ENCODE results near the gene SEMA3B. TPM values are rescaled to one million over a fixed set of nuclear protein-coding genes. Genes with fewer than 3 reads are reported as not detected.
"Not testable (repeated sequence)": the region's sequence is repeated elsewhere in the genome, so short reads cannot be mapped to it uniquely, and the experiment has no call there.

Gene SEMA3B
- polyA plus RNA-seq, 1 donor (not counting 4 experiments of a cell fraction or from before 2014, with no cell fraction given), result 0.58 TPM

GRCh38 chr3:50303013-50303815 lies 34.3 kb downstream of the SEMA3B start, which contains the start of gene HYAL1:
Gene HYAL1, minus strand, starts transcription at chr3:50303574. Its CDS starts 618 bp downstream, at chr3:50302956.
- no peak for DNase-seq (ENCODE audit: low read depth, low spot score)
- Histone ChIP-seq H3K27me3 (ENCODE audit: control insufficient read depth, extremely low read depth, insufficient read depth, low read length) (no peaks in the 10 kb centered on the region), H3K4me3 (ENCODE audit: control insufficient read depth in 2 of 3, extremely low read depth in 1 of 3, insufficient read depth in 2 of 3, low read depth in 1 of 3, low read length in 3 of 3) (peak within 1 kb of the TSS in 2 of 3 experiments; percentile 11 to 14), H3K9me3 (ENCODE audit: control insufficient read depth, low read depth, low read length) (no peaks in the 10 kb centered on the region), H2AFZ (ENCODE audit: control insufficient read depth, low read length) (no peak within 1 kb of the TSS), H3K36me3 (ENCODE audit: control insufficient read depth in 2 of 2, extremely low read depth in 1 of 2, insufficient read depth in 2 of 2, low read length in 2 of 2) (no peaks in the 10 kb centered on the region), H3K79me2 (ENCODE audit: control insufficient read depth, insufficient read depth, low read length) (peaks cover 8% of the 10 kb centered on the region), H4K20me1 (ENCODE audit: control insufficient read depth, extremely low read depth, insufficient read depth, low read length) (no peaks in the 10 kb centered on the region), H3K4me1 (ENCODE audit: control insufficient read depth, extremely low read depth, insufficient read depth, low read length) (peaks cover 36% of the 10 kb centered on the region), H3K9me1 (ENCODE audit: control insufficient read depth, extremely low read depth, insufficient read depth, low read length) (peaks cover 3% of the 10 kb centered on the region), H3K4me2 (ENCODE audit: control insufficient read depth, extremely low read depth, insufficient read depth, low read depth, low read length) (peak within 1 kb of the TSS; percentile 37), H3K27ac (ENCODE audit: control insufficient read depth, insufficient read depth, low read length) (peak within 1 kb of the TSS; percentile 60), H3K9ac (ENCODE audit: control insufficient read depth, extremely low read depth, insufficient read depth, low read length) (peak within 1 kb of the TSS; percentile 41)
- TF ChIP-seq, protein P1, sequence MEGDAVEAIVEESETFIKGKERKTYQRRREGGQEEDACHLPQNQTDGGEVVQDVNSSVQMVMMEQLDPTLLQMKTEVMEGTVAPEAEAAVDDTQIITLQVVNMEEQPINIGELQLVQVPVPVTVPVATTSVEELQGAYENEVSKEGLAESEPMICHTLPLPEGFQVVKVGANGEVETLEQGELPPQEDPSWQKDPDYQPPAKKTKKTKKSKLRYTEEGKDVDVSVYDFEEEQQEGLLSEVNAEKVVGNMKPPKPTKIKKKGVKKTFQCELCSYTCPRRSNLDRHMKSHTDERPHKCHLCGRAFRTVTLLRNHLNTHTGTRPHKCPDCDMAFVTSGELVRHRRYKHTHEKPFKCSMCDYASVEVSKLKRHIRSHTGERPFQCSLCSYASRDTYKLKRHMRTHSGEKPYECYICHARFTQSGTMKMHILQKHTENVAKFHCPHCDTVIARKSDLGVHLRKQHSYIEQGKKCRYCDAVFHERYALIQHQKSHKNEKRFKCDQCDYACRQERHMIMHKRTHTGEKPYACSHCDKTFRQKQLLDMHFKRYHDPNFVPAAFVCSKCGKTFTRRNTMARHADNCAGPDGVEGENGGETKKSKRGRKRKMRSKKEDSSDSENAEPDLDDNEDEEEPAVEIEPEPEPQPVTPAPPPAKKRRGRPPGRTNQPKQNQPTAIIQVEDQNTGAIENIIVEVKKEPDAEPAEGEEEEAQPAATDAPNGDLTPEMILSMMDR (optimal IDR thresholded peaks at IDR 0.05 in 1 of 3, IDR thresholded peaks at IDR 0.05 in 1 of 3, conservative IDR thresholded peaks at IDR 0.05 in 1 of 3; ENCODE audit: extremely low read depth in 1 of 3, insufficient read depth in 2 of 3, low read length in 3 of 3), result peak in 2 of 3 experiments; percentile 12 to 26
- no peak for TF ChIP-seq EZH2 (IDR thresholded peaks at IDR 0.05; ENCODE audit: low read length)
- peak; percentile 13 for FAIRE-seq
- dilution Hi-C loops (cut with MboI; ENCODE audit: extremely low pct_ligation_motif_present, low sequenced_read_pairs), result no loop called here

GRCh38 chr3:50304601-50305000 lies 35.7 kb downstream of the SEMA3B start:
- Histone ChIP-seq H3K27me3 (ENCODE audit: control insufficient read depth, extremely low read depth, insufficient read depth, low read length) (no peaks in the 10 kb centered on the region), H3K36me3 (ENCODE audit: control insufficient read depth in 2 of 2, extremely low read depth in 1 of 2, insufficient read depth in 2 of 2, low read length in 2 of 2) (no peaks in the 10 kb centered on the region), H2AFZ (ENCODE audit: control insufficient read depth, low read length) (no peak overlapping the region), H3K4me1 (ENCODE audit: control insufficient read depth, extremely low read depth, insufficient read depth, low read length) (peaks cover 33% of the 10 kb centered on the region), H3K9me1 (ENCODE audit: control insufficient read depth, extremely low read depth, insufficient read depth, low read length) (peaks cover 2% of the 10 kb centered on the region), H3K9ac (ENCODE audit: control insufficient read depth, extremely low read depth, insufficient read depth, low read length) (peak overlapping the region; percentile 1), H3K79me2 (ENCODE audit: control insufficient read depth, insufficient read depth, low read length) (peaks cover 3% of the 10 kb centered on the region), H3K9me3 (ENCODE audit: control insufficient read depth, low read depth, low read length) (no peaks in the 10 kb centered on the region), H3K4me3 (ENCODE audit: control insufficient read depth in 2 of 3, extremely low read depth in 1 of 3, insufficient read depth in 2 of 3, low read depth in 1 of 3, low read length in 3 of 3) (no peak overlapping the region), H3K4me2 (ENCODE audit: control insufficient read depth, extremely low read depth, insufficient read depth, low read depth, low read length) (no peak overlapping the region), H4K20me1 (ENCODE audit: control insufficient read depth, extremely low read depth, insufficient read depth, low read length) (no peaks in the 10 kb centered on the region), H3K27ac (ENCODE audit: control insufficient read depth, insufficient read depth, low read length) (peak overlapping the region; percentile 73)
- TF ChIP-seq, protein P1 (optimal IDR thresholded peaks at IDR 0.05 in 1 of 3, IDR thresholded peaks at IDR 0.05 in 1 of 3, conservative IDR thresholded peaks at IDR 0.05 in 1 of 3; ENCODE audit: extremely low read depth in 1 of 3, insufficient read depth in 2 of 3, low read length in 3 of 3), result no peak
- no peak for TF ChIP-seq EZH2 (IDR thresholded peaks at IDR 0.05; ENCODE audit: low read length)
- dilution Hi-C loops (cut with MboI; ENCODE audit: extremely low pct_ligation_motif_present, low sequenced_read_pairs), result no loop called here
- DNase-seq (ENCODE audit: low read depth, low spot score) (no peak), FAIRE-seq (peak; percentile 79)

- H3K79me2 ChIP-seq (ENCODE audit: control insufficient read depth, insufficient read depth, low read length); DNase-seq (ENCODE audit: low read depth, low spot score); H3K27ac ChIP-seq (ENCODE audit: control insufficient read depth, insufficient read depth, low read length); H3K9me1 ChIP-seq (ENCODE audit: control insufficient read depth, extremely low read depth, insufficient read depth, low read length); dilution Hi-C loops (cut with MboI; ENCODE audit: extremely low pct_ligation_motif_present, low sequenced_read_pairs); H3K4me2 ChIP-seq (ENCODE audit: control insufficient read depth, extremely low read depth, insufficient read depth, low read depth, low read length); H3K9me3 ChIP-seq (ENCODE audit: control insufficient read depth, low read depth, low read length); H3K27me3 ChIP-seq (ENCODE audit: control insufficient read depth, extremely low read depth, insufficient read depth, low read length); H2AFZ ChIP-seq (ENCODE audit: control insufficient read depth, low read length); H4K20me1 ChIP-seq (ENCODE audit: control insufficient read depth, extremely low read depth, insufficient read depth, low read length); FAIRE-seq; H3K36me3 ChIP-seq (ENCODE audit: control insufficient read depth in 2 of 2, extremely low read depth in 1 of 2, insufficient read depth in 2 of 2, low read length in 2 of 2): not testable (repeated sequence)
- Histone ChIP-seq H3K4me1 (ENCODE audit: control insufficient read depth, extremely low read depth, insufficient read depth, low read length) (peaks cover 24% of the 10 kb centered on the region), H3K9ac (ENCODE audit: control insufficient read depth, extremely low read depth, insufficient read depth, low read length) (peak overlapping the region; percentile 56), H3K4me3 (ENCODE audit: control insufficient read depth in 2 of 3, extremely low read depth in 1 of 3, insufficient read depth in 2 of 3, low read depth in 1 of 3, low read length in 3 of 3) (peak overlapping the region in 1 of 3 experiments; percentile 41)
These were observed 43.1 kb downstream of the SEMA3B start for GRCh38 chr3:50312041-50312440.

Data from keratinocyte (primary cell).